HG02642 (cell line): ENCODE measurements around the gene ALDOB.
"Not testable (repeated sequence)": the region's sequence is repeated elsewhere in the genome, so short reads cannot be mapped to it uniquely, and the experiment has no call there.

Source experiments
- ATAC-seq: cut with Tn5 transposase; IDR thresholded peaks from one replicate; pipeline ENCODE4 v1.9.1; 2021; ENCODE audit warnings: mild to moderate bottlenecking; ENCODE audit not compliant: unreplicated experiment, poor library complexity

The ALDOB gene

DNA sequence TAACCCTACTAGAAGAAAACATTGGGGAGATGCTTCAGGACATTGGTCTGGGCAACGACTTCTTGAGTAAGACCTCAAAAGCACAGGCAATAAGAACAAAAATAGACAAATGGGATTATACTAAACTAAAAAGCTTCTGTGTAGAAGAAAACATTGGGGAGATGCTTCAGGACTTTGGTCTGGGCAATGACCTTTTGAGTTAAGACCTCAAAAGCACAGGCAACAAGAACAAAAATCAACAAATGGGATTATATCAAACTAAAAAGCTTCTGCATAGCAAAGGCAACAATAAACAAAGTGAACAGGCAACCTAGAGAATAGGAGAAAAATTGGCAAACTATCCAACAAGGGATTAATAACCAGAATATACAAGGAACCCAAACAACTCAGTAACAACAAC, 40.9 kb downstream of the ALDOB start:
- ATAC-seq, result no peak

DNA sequence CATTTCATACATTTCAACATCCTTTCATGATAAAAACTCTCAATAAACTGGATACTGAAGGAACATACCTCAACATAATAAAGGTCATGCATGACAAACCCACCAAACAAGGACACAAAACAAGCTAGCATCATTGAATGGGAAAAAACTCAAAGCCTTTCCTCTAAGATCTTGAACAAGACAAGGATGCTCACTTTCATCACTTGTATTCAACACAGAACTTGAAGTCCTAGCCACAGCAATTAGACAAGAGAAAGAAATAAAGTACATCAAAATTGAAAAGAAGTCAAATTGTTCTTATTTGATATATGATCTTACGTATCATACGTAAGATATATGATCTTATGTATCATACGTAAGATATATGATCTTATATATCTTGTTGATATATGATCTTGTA, 42.4 kb downstream of the ALDOB start:
- no peak for ATAC-seq

- ATAC-seq, result no peak
Observed at GRCh38 chr9:101388507-101388993, 47.0 kb downstream of the ALDOB start.

DNA sequence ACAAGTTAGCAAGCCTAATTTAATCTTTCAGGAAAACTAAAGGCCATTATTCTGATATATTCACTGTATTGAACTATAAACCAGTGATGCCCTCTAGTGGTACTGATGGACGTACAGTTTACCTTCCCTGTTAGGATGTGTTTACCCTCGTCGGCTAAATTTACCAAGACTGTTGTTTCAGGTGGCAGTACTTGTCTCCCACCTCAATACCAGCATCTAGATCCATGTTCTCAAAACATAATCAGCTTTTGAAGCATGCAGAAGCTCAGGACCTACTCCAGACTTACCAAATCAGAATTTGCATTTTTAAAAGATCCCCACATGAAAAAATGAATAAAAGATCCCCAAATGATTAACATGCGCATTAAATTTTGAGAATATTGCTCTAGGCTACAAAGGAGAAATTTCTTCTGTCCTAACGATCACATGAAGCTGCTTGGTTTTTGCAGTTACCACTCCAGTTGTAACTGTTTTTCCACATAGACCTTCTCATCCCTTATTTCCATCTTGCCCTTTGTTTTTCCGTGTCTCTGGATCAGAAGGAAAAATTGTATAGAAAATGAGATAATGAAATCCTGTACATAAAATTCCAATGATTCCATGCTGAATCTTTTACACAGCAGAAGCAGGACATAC, 47.6 kb downstream of the ALDOB start:
- peak; percentile 76 for ATAC-seq

- not testable (repeated sequence) for ATAC-seq
Observed at GRCh38 chr9:101384873-101385536, 50.6 kb downstream of the ALDOB start, which contains the start of gene BAAT. Gene BAAT (minus strand): TSS chr9:101385006. CDS start chr9:101371404, 13,602 bp downstream.

GRCh38 chr9:101383361-101383760, 52.2 kb downstream of the ALDOB start:
- ATAC-seq, result no peak

GRCh38 chr9:101381833-101382342, 53.7 kb downstream of the ALDOB start:
- ATAC-seq, result no peak

DNA sequence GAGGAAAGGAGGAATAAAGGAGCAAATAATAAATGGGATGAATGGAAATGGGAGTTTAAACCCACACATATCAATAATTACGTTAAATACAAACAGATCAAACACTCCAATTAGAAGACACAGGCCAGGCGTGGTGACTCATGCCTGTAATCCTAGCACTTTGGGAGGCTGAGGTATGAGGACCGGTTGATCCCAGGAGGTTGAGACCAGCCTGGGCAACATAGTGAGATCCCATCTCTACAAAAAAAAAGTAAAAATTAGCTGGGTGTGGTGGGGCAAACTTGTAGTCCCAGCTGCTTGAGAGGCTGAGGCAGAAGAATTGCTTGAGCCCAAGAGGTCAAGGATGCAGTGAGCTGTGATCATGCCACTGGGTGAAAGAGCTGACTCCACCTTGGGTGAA, 54.5 kb downstream of the ALDOB start:
- ATAC-seq, result no peak

- no peak for ATAC-seq
Observed at GRCh38 chr9:101380295-101380694, 55.3 kb downstream of the ALDOB start.

DNA sequence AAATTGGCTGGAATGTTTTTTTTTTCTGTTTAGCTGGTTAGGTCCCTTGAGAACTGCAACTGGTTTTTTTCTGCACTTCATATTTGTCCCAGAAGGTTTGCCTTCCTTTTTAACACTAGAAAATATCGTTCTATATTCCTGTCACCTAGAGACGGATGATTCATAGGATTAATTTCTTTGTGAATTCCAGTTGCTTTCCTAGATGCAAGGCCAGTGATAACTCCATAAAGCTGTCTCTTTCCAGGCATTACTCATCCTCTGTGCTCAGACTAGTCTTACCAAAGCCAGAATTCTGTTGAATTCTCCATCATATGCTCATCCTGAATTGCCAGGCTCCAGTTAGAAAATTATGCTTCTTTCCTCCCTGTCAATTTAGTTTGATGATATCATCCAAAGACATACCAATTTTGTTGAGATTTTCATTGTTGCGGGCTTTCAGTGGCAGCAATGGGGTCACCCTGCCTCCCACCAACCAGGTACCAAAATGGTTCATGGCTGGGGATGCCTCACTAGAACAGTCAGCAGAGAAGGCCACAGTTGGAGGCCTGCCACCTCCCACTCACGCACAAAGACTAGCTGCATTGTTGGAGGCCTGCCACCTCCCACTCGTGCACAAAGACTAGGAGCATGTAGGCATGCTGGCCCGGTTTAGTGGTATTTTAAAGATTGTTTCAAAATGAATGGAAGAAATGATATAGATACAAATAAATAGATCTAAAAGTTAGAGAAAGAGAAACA, 59.3 kb downstream of the ALDOB start:
- no peak for ATAC-seq

DNA sequence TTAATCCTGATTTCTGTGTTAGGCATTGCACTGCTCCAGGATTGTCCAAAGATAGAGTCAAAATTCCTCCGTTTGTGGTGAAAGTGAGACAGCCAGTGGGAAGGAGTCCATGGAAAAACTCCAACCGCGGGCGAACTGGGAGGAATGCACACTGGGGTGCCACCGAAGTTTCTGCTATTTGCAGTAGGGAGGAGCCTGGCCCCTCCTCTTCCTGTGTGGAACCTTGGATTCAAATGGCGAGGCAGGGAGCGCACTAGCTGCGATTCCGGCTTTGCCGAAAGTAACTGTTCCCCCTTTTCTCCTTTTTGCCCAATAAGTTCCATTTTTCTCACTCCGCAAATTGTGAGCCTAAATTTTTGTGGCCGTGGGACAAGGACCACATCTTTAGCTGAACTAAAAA, 60.0 kb downstream of the ALDOB start:
- ATAC-seq, result no peak

GRCh38 chr9:101372327-101373118, 63.1 kb downstream of the ALDOB start:
- ATAC-seq, result no peak

GRCh38 chr9:101371813-101372212, 63.8 kb downstream of the ALDOB start:
- ATAC-seq, result no peak
